ENCODE measurements around the gene USP8. TPM values are rescaled to one million over a fixed set of nuclear protein-coding genes. Genes with fewer than 3 reads are reported as not detected.

The USP8 gene
- 42.8 to 48.5 TPM (median 43.9 TPM) in 5 replicates for total RNA-seq (2022; extraction: Qiagen RNA extraction)

GRCh38 chr15:50424066-50424890, at the start of gene USP8:
USP8 (plus strand) TSS chr15:50424405; CDS start chr15:50439074, 14,669 bp downstream.

GRCh38 chr15:50546566-50546965, 122.4 kb downstream of the USP8 start, which contains the start of gene USP50:
USP50 (minus strand) TSS chr15:50546666; CDS start chr15:50546525, 141 bp downstream.

Other genes with a start within 250 kb of the USP8 start
- 28.1 to 40.4 TPM (median 38.5 TPM) in 5 replicates for gene SLC27A2, start 242.2 kb upstream of the USP8 start, total RNA-seq (2022; extraction: Qiagen RNA extraction)
- gene HDC, start 158.7 kb upstream of the USP8 start, total RNA-seq (2022; extraction: Qiagen RNA extraction) = 0.05 to 0.09 TPM (median 0.08 TPM) in 4 of 5 replicates, not detected in the other
- 31.5 to 37.3 TPM (median 35.4 TPM) in 5 replicates for gene GABPB1, start 69.2 kb upstream of the USP8 start, total RNA-seq (2022; extraction: Qiagen RNA extraction)
- gene USP50, start 122.3 kb downstream of the USP8 start, total RNA-seq (2022; extraction: Qiagen RNA extraction) = 0.38 TPM in 1 of 5 replicates, not detected in the others